ENCODE results near the gene COBL. TPM values are rescaled to one million over a fixed set of nuclear protein-coding genes. Genes with fewer than 3 reads are reported as not detected.

Gene COBL
- total and polyA plus RNA-seq, 2 donors (not counting 3 experiments of a cell fraction or from before 2014, with no cell fraction given): 0.11 TPM; not detected in 1

- Histone ChIP-seq H3K9me1 (replicated peaks; ENCODE audit: control insufficient read depth, extremely low read depth, insufficient read depth, low read length) (no peaks in the 10 kb centered on the region), H3K9me3 (replicated peaks; ENCODE audit: control insufficient read depth, insufficient read depth, low read length) (no peaks in the 10 kb centered on the region), H3K9ac (replicated peaks; ENCODE audit: extremely low read depth, insufficient read depth, low read length) (no peak overlapping the region), H3K36me3 (ENCODE audit: control insufficient read depth in 2 of 2, extremely low read depth in 1 of 2, insufficient read depth in 2 of 2, low read length in 2 of 2) (no peaks in the 10 kb centered on the region), H3K4me1 (ENCODE audit: control insufficient read depth, extremely low read depth, insufficient read depth, low read length) (no peaks in the 10 kb centered on the region), H4K20me1 (replicated peaks; ENCODE audit: control insufficient read depth, extremely low read depth, insufficient read depth, low read length) (no peaks in the 10 kb centered on the region), H3K4me2 (ENCODE audit: insufficient read depth, low read length) (no peak overlapping the region), H2AFZ (ENCODE audit: low read depth, low read length) (no peak overlapping the region), H3K4me3 (replicated peaks in 1 of 3; ENCODE audit: insufficient read depth in 1 of 3, low read depth in 1 of 3, low read length in 3 of 3) (no peak overlapping the region), H3K79me2 (ENCODE audit: control insufficient read depth, insufficient read depth, low read length) (no peaks in the 10 kb centered on the region), H3K27me3 (ENCODE audit: control insufficient read depth in 2 of 2, insufficient read depth in 2 of 2, low read length in 2 of 2) (no peaks in the 10 kb centered on the region), H3K27ac (ENCODE audit: insufficient read depth, low read depth, low read length) (no peak overlapping the region)
- dilution Hi-C loops (cut with MboI; ENCODE audit: extremely low pct_ligation_motif_present, low sequenced_read_pairs) (no loop called here), intact Hi-C loops (cut with micrococcal nuclease) (no loop called here)
- DNase-seq (ENCODE audit: low read depth, low spot score) (no peak), FAIRE-seq (no peak)
- ChIA-PET CTCF (no interaction called here), POLR2A (no interaction called here)
- TF ChIP-seq POLR2AphosphoS5 (IDR thresholded peaks at IDR 0.05; ENCODE audit: insufficient read depth, low read depth, low read length): no peak
- no peak for TF ChIP-seq MYC (IDR thresholded peaks at IDR 0.05; ENCODE audit: low read depth, low read length)
- no peak for TF ChIP-seq CTCF (IDR thresholded peaks at IDR 0.05; ENCODE audit: extremely low read depth in 1 of 2, insufficient read depth in 1 of 2, low read depth in 1 of 2, low read length in 2 of 2)
- no peak for TF ChIP-seq JUN (IDR thresholded peaks at IDR 0.05; ENCODE audit: borderline replicate concordance, insufficient read depth, insufficient read length, low read depth)
- no peak for TF ChIP-seq EZH2 (IDR thresholded peaks at IDR 0.05; ENCODE audit: borderline replicate concordance, low read depth, low read length, severe bottlenecking)
- TF ChIP-seq POLR2A (IDR thresholded peaks at IDR 0.05; ENCODE audit: low read depth, low read length): no peak
- TF ChIP-seq MAX (IDR thresholded peaks at IDR 0.05; ENCODE audit: insufficient read depth, insufficient read length): no peak
- no peak for TF ChIP-seq FOS (IDR thresholded peaks at IDR 0.05; ENCODE audit: borderline replicate concordance, insufficient read depth, low read length)
- no peak for TF ChIP-seq GATA2 (IDR thresholded peaks at IDR 0.05; ENCODE audit: insufficient read depth, insufficient read length, low read depth, low read length)
- BruUV-seq (replicated peaks): no TSS peak
Observed at GRCh38 chr7:51263631-51264484, 52.8 kb downstream of the COBL start.
